Fibroblast of mammary gland (primary cell): ENCODE measurements around the gene ANKDD1B.

Source experiments
- DNase-seq: peaks from one replicate; pipeline ENCODE4 v3.0.0-alpha.2; 2010; ENCODE audit warnings: low read depth
- H3K4me3 ChIP-seq: 2 replicates; pipeline ENCODE4 v1.5.1; 2011; ENCODE audit warnings: low read depth, mild to moderate bottlenecking, low read length, moderate library complexity; ENCODE audit not compliant: control insufficient read depth
- TF ChIP-seq, protein P1 (sequence below): conservative IDR thresholded peaks from 2 replicates; pipeline ENCODE4 v1.5.1; 2011; ENCODE audit warnings: low read depth, low read length, inconsistent platforms; ENCODE audit not compliant: control insufficient read depth, insufficient read depth

Gene ANKDD1B

GRCh38 chr5:75660678-75661465 lies 49.6 kb downstream of the ANKDD1B start:
- no peak overlapping the region for H3K4me3 ChIP-seq
- TF ChIP-seq, protein P1, sequence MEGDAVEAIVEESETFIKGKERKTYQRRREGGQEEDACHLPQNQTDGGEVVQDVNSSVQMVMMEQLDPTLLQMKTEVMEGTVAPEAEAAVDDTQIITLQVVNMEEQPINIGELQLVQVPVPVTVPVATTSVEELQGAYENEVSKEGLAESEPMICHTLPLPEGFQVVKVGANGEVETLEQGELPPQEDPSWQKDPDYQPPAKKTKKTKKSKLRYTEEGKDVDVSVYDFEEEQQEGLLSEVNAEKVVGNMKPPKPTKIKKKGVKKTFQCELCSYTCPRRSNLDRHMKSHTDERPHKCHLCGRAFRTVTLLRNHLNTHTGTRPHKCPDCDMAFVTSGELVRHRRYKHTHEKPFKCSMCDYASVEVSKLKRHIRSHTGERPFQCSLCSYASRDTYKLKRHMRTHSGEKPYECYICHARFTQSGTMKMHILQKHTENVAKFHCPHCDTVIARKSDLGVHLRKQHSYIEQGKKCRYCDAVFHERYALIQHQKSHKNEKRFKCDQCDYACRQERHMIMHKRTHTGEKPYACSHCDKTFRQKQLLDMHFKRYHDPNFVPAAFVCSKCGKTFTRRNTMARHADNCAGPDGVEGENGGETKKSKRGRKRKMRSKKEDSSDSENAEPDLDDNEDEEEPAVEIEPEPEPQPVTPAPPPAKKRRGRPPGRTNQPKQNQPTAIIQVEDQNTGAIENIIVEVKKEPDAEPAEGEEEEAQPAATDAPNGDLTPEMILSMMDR, result no peak
- no peak for DNase-seq

DNA sequence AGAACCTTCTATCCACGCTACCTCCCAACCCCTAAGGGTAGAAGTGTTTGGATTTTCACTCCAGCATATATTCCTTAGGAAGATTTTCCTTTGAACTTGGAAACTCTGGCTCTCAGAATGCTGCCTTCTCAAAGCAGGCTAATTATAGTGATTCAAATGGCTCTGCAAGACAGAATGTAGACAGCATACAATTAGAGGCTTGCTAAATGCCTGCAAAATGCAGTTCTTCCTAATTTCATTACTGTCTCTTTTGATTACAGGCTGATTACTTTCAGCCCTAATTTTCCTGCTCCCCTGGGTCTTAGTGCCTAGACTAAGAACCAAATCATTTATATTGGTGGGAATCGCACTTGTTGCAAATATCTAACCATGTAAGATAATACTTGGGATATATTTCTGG lies 50.8 kb downstream of the ANKDD1B start:
- no peak overlapping the region for H3K4me3 ChIP-seq
- TF ChIP-seq, protein P1, result no peak
- no peak for DNase-seq

- TF ChIP-seq, protein P1, result no peak
- no peak for DNase-seq
- H3K4me3 ChIP-seq, result no peak overlapping the region
Measured at GRCh38 chr5:75663579-75664284, 52.5 kb downstream of the ANKDD1B start.

DNA sequence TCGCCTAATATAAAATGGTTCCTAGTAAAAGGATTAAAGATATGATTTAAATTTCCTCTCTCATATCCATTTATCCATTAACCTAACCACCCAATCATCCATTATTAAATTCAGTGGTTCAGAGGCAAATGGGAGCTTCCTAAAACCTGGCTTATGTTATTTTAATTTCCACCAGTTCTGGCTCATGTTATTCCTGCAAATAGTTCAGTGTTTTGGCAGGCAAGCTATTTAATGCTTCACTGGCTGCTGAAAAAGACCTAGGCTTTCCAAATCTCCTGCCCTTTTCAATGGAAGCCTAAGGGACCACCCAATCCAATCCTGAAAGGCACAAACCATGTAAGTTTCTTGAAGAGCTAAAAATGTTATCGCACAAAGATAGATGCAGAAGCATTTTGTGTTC lies 53.7 kb downstream of the ANKDD1B start:
- TF ChIP-seq, protein P1, result no peak
- DNase-seq, result no peak
- no peak overlapping the region for H3K4me3 ChIP-seq

- TF ChIP-seq, protein P1, result peak; percentile 4
- no peak for DNase-seq
- no peak overlapping the region for H3K4me3 ChIP-seq
Measured at GRCh38 chr5:75666801-75667200, 55.5 kb downstream of the ANKDD1B start.

GRCh38 chr5:75667586-75667985 lies 56.3 kb downstream of the ANKDD1B start:
- DNase-seq, result no peak
- TF ChIP-seq, protein P1, result peak; percentile 28
- H3K4me3 ChIP-seq, result no peak overlapping the region
